ENCODE data around the gene SLC37A1. TPM values are rescaled to one million over a fixed set of nuclear protein-coding genes. Genes with fewer than 3 reads are reported as not detected.

SLC37A1 gene
- total RNA-seq, 4 donors from 2014 or later = 66.0 to 249 (median 195) TPM

- Histone ChIP-seq H3K36me3 (no peaks in the 10 kb centered on the region), H3K27me3 (no peaks in the 10 kb centered on the region), H3K4me3 (no peak overlapping the region), H3K9me3 (no peaks in the 10 kb centered on the region), H3K27ac (no peak overlapping the region), H3K4me1 (peaks cover 0 to 16% (median 2%) of the 10 kb centered on the region in 4 donors)
- no peak for TF ChIP-seq CTCF (IDR thresholded peaks at IDR 0.05)
- no peak for TF ChIP-seq POLR2A (IDR thresholded peaks at IDR 0.05)
- DNase-seq = peak in 2 of 3 donors; percentile 10 to 36
Measured at GRCh38 chr21:42475526-42476387, 37.9 kb upstream of the SLC37A1 start.

- peak in 1 of 3 donors; percentile 40 for DNase-seq
- peaks cover 0 to 16% (median 2%) of the 10 kb centered on the region in 4 donors for H3K4me1 ChIP-seq
- no peak for TF ChIP-seq POLR2A (IDR thresholded peaks at IDR 0.05)
- no peak for TF ChIP-seq CTCF (IDR thresholded peaks at IDR 0.05)
- no peak overlapping the region for H3K4me3 ChIP-seq
- H3K9me3 ChIP-seq = no peaks in the 10 kb centered on the region
- no peaks in the 10 kb centered on the region for H3K36me3 ChIP-seq
- no peak overlapping the region for H3K27ac ChIP-seq
- no peaks in the 10 kb centered on the region for H3K27me3 ChIP-seq
Measured at GRCh38 chr21:42476388-42477331, 37.0 kb upstream of the SLC37A1 start.

GRCh38 chr21:42478504-42478903 lies 35.1 kb upstream of the SLC37A1 start:
- no peaks in the 10 kb centered on the region for H3K36me3 ChIP-seq
- H3K4me1 ChIP-seq = peaks cover 0 to 15% (median 2%) of the 10 kb centered on the region in 4 donors
- H3K4me3 ChIP-seq = no peak overlapping the region
- no peak for DNase-seq
- no peak overlapping the region for H3K27ac ChIP-seq
- no peak for TF ChIP-seq POLR2A (IDR thresholded peaks at IDR 0.05)
- TF ChIP-seq CTCF (IDR thresholded peaks at IDR 0.05) = no peak
- H3K9me3 ChIP-seq = no peaks in the 10 kb centered on the region
- no peaks in the 10 kb centered on the region for H3K27me3 ChIP-seq

GRCh38 chr21:42479582-42479981 lies 34.1 kb upstream of the SLC37A1 start:
- H3K4me3 ChIP-seq = no peak overlapping the region
- no peak for TF ChIP-seq POLR2A (IDR thresholded peaks at IDR 0.05)
- TF ChIP-seq CTCF (IDR thresholded peaks at IDR 0.05) = no peak
- DNase-seq = no peak
- H3K27me3 ChIP-seq = no peaks in the 10 kb centered on the region
- no peaks in the 10 kb centered on the region for H3K36me3 ChIP-seq
- no peak overlapping the region for H3K27ac ChIP-seq
- H3K4me1 ChIP-seq = peaks cover 0 to 10% (median 1%) of the 10 kb centered on the region in 4 donors
- H3K9me3 ChIP-seq = no peaks in the 10 kb centered on the region

GRCh38 chr21:42480736-42481135 lies 32.9 kb upstream of the SLC37A1 start:
- no peak for TF ChIP-seq CTCF (IDR thresholded peaks at IDR 0.05)
- Histone ChIP-seq H3K27me3 (no peaks in the 10 kb centered on the region), H3K4me1 (peaks cover 0 to 5% (median 1%) of the 10 kb centered on the region in 4 donors), H3K9me3 (no peaks in the 10 kb centered on the region), H3K4me3 (no peak overlapping the region), H3K27ac (no peak overlapping the region), H3K36me3 (no peaks in the 10 kb centered on the region)
- DNase-seq = peak in 1 of 3 donors; percentile 35
